ENCODE results near the gene NXPE4. TPM values are rescaled to one million over a fixed set of nuclear protein-coding genes. Genes with fewer than 3 reads are reported as not detected.
"Not testable (repeated sequence)": the region's sequence is repeated elsewhere in the genome, so short reads cannot be mapped to it uniquely, and the experiment has no call there.

The NXPE4 gene
- not detected for total RNA-seq
- not detected for polyA plus RNA-seq (2013, experiment 1 of 2)
- polyA plus RNA-seq (2013, experiment 2 of 2), result not detected
- long read RNA-seq, experiment 1, result 0 reads
- long read RNA-seq, experiment 2, result 0 reads
- long read RNA-seq, experiment 3, result 0 reads
- long read RNA-seq, experiment 4, result 0 reads

- H3K9me3 ChIP-seq (ENCODE audit: control insufficient read depth, low read length), result no peaks in the 10 kb centered on the region
- no peaks in the 10 kb centered on the region for H3K27me3 ChIP-seq (ENCODE audit: control insufficient read depth, insufficient read depth, low read length, poor library complexity, severe bottlenecking)
- no peak within 1 kb of the TSS for H3K27ac ChIP-seq (ENCODE audit: low read depth, low read length)
- no peaks in the 10 kb centered on the region for H3K9me3 Mint-ChIP-seq
- H3K4me1 Mint-ChIP-seq, result no peaks in the 10 kb centered on the region
- H3K4me3 Mint-ChIP-seq, result no peak within 1 kb of the TSS
- WGBS, 2 experiments (ENCODE audit: insufficient coverage in 1 of 2, insufficient read length in 1 of 2), result 85 to 92% methylated on average over 2 of the region's 2 CpGs
- no peak within 1 kb of the TSS for H3K27ac Mint-ChIP-seq
- no peak within 1 kb of the TSS for H3K9ac ChIP-seq (ENCODE audit: extremely low read depth, low read length, poor library complexity, severe bottlenecking)
- no peaks in the 10 kb centered on the region for H3K36me3 Mint-ChIP-seq (ENCODE audit: low read depth)
- no peak within 1 kb of the TSS for H3K4me3 ChIP-seq (ENCODE audit: low read length)
- no peaks in the 10 kb centered on the region for H3K27me3 Mint-ChIP-seq (ENCODE audit: insufficient read depth)
- DNase-seq, result peak; percentile 16
- no peaks in the 10 kb centered on the region for H3K36me3 ChIP-seq (ENCODE audit: control insufficient read depth, insufficient read depth, low read length)
- H3K4me1 ChIP-seq (ENCODE audit: control insufficient read depth, insufficient read depth, low read length), result no peaks in the 10 kb centered on the region
- TF ChIP-seq CTCF (conservative IDR thresholded peaks at IDR 0.05), result no peak
These were observed at the start of gene NXPE4 for GRCh38 chr11:114595571-114595970. TSS of gene NXPE4 (minus strand) at chr11:114595786. CDS start at chr11:114594759, 1,027 bp downstream.

- H3K36me3 ChIP-seq (ENCODE audit: control insufficient read depth, insufficient read depth, low read length); DNase-seq; H3K4me1 ChIP-seq (ENCODE audit: control insufficient read depth, insufficient read depth, low read length); H3K27me3 Mint-ChIP-seq (ENCODE audit: insufficient read depth); H3K4me3 ChIP-seq (ENCODE audit: low read length); H3K27me3 ChIP-seq (ENCODE audit: control insufficient read depth, insufficient read depth, low read length, poor library complexity, severe bottlenecking); H3K4me3 Mint-ChIP-seq; H3K27ac Mint-ChIP-seq; H3K9me3 ChIP-seq (ENCODE audit: control insufficient read depth, low read length); H3K27ac ChIP-seq (ENCODE audit: low read depth, low read length); H3K4me1 Mint-ChIP-seq; H3K36me3 Mint-ChIP-seq (ENCODE audit: low read depth); H3K9ac ChIP-seq (ENCODE audit: extremely low read depth, low read length, poor library complexity, severe bottlenecking): not testable (repeated sequence)
- 96 to 99% methylated on average over 3 to 5 of the region's 6 CpGs for WGBS, 2 experiments (ENCODE audit: insufficient coverage in 1 of 2, insufficient read length in 1 of 2)
- peaks cover 21% of the 10 kb centered on the region for H3K9me3 Mint-ChIP-seq
These were observed 43.9 kb upstream of the NXPE4 start for GRCh38 chr11:114639440-114639839.

GRCh38 chr11:114631445-114631965 is 35.9 kb upstream of the NXPE4 start:
- H3K9me3 Mint-ChIP-seq, result peaks cover 17% of the 10 kb centered on the region
- H3K4me3 ChIP-seq (ENCODE audit: low read length); H3K9me3 ChIP-seq (ENCODE audit: control insufficient read depth, low read length); DNase-seq; H3K27me3 Mint-ChIP-seq (ENCODE audit: insufficient read depth); H3K36me3 Mint-ChIP-seq (ENCODE audit: low read depth); H3K27me3 ChIP-seq (ENCODE audit: control insufficient read depth, insufficient read depth, low read length, poor library complexity, severe bottlenecking); H3K4me1 ChIP-seq (ENCODE audit: control insufficient read depth, insufficient read depth, low read length); H3K9ac ChIP-seq (ENCODE audit: extremely low read depth, low read length, poor library complexity, severe bottlenecking); H3K27ac Mint-ChIP-seq; H3K4me3 Mint-ChIP-seq; H3K27ac ChIP-seq (ENCODE audit: low read depth, low read length); H3K4me1 Mint-ChIP-seq; H3K36me3 ChIP-seq (ENCODE audit: control insufficient read depth, insufficient read depth, low read length): not testable (repeated sequence)
- WGBS, 2 experiments (ENCODE audit: insufficient coverage in 1 of 2, insufficient read length in 1 of 2), result 84 to 86% methylated on average over 7 to 8 of the region's 13 CpGs

- Mint-ChIP-seq H3K4me1 (no peaks in the 10 kb centered on the region), H3K9me3 (peaks cover 69% of the 10 kb centered on the region), H3K4me3 (no peak overlapping the region), H3K27me3 (ENCODE audit: insufficient read depth) (no peaks in the 10 kb centered on the region), H3K27ac (no peak overlapping the region), H3K36me3 (ENCODE audit: low read depth) (no peaks in the 10 kb centered on the region)
- Histone ChIP-seq H3K4me3 (ENCODE audit: low read length) (no peak overlapping the region), H3K9ac (ENCODE audit: extremely low read depth, low read length, poor library complexity, severe bottlenecking) (no peak overlapping the region), H3K36me3 (ENCODE audit: control insufficient read depth, insufficient read depth, low read length) (no peaks in the 10 kb centered on the region), H3K27ac (ENCODE audit: low read depth, low read length) (no peak overlapping the region), H3K4me1 (ENCODE audit: control insufficient read depth, insufficient read depth, low read length) (no peaks in the 10 kb centered on the region), H3K27me3 (ENCODE audit: control insufficient read depth, insufficient read depth, low read length, poor library complexity, severe bottlenecking) (no peaks in the 10 kb centered on the region), H3K9me3 (ENCODE audit: control insufficient read depth, low read length) (peaks cover 54% of the 10 kb centered on the region)
- WGBS, 2 experiments (ENCODE audit: insufficient coverage in 1 of 2, insufficient read length in 1 of 2), result 85 to 90% methylated on average over 7 of the region's 7 CpGs
- DNase-seq, result no peak
- no peak for TF ChIP-seq CTCF (conservative IDR thresholded peaks at IDR 0.05)
These were observed 29.7 kb upstream of the NXPE4 start for GRCh38 chr11:114625294-114625693.
